K562 (cell line): ENCODE results near the gene CALR3. TPM values are rescaled to one million over a fixed set of nuclear protein-coding genes. Genes with fewer than 3 reads are reported as not detected.
A peak's percentile ranks its signal among the peaks of the same experiment; 100 is the strongest.

Experiments
- ATAC-seq: fragments of 200-7000 bp; cut with Tn5 transposase; 3 replicates; pipeline ENCODE4 v1.9.1; 2020; ENCODE audit warnings: moderate library complexity
- BruUV-seq: library from RNA; stranded (reverse); fragments of 400-500 nt; replicated peaks from 2 replicates; lab custom pipeline; 2021; lab: Mats Ljungman, UMichigan
- CTCF ChIA-PET: fragments of 300-600 bp; formaldehyde crosslinking; extraction: SDS; loops from one replicate; lab custom pipeline; 2021; ENCODE audit warnings: low intra/inter-chr PET ratio; lab: Yijun Ruan, JAX
- POLR2A ChIA-PET: fragments of 300-600, 350-650 bp; sonication (Branson Sonifier 250); formaldehyde crosslinking; extraction: SDS; loops from one replicate; lab custom pipeline; 2021; ENCODE audit warnings: antibody characterized with exemption, inconsistent platforms; lab: Yijun Ruan, JAX
- DNase-seq, 4 experiments: peaks; one replicate each; pipeline versions ENCODE4 v3.0.0 to v3.0.0-alpha.2; 2011 to 2018; ENCODE audit warnings: low spot score in 3 of 4, mixed read lengths in 3 of 4; ENCODE audit errors: extremely low read depth in 1 of 4
- FAIRE-seq: peaks from 2 replicates; lab custom pipeline; 2011; peaks lifted over from hg19 to GRCh38; lab: Jason Lieb, UNC
- H2AFZ ChIP-seq: 2 replicates; pipeline ENCODE4 v1.6.0; 2011; ENCODE audit warnings: low read depth, low read length, control low read depth, inconsistent platforms
- H3K27ac ChIP-seq: fragments of 200-600 bp; 3 replicates; pipeline ENCODE4 v1.8.0; 2011; ENCODE audit warnings: low read depth, mild to moderate bottlenecking, control low read depth, inconsistent platforms, low read length, moderate library complexity, mixed read lengths; ENCODE audit errors: extremely low read depth
- H3K27me3 ChIP-seq, 2 experiments: fragments of 300-600 bp in 1 of 2; 2 replicates in 1 of 2; 3 replicates in 1 of 2; pipeline versions ENCODE4 v1.6.0 to v1.8.0; 2011; ENCODE audit warnings: inconsistent platforms in 2 of 2, low read length in 2 of 2, mild to moderate bottlenecking in 1 of 2, mixed read lengths in 1 of 2, moderate library complexity in 1 of 2; ENCODE audit not compliant: control insufficient read depth in 2 of 2, insufficient read depth in 2 of 2
- H3K36me3 ChIP-seq: fragments of 300-600 bp; 3 replicates; pipeline ENCODE4 v1.8.0; 2011; ENCODE audit warnings: mild to moderate bottlenecking, low read length, inconsistent platforms; ENCODE audit not compliant: control insufficient read depth, insufficient read depth
- H3K4me1 ChIP-seq, 2 experiments: fragments of 200-600 bp in 1 of 2; replicated peaks in 1 of 2; 2 replicates in 1 of 2; 3 replicates in 1 of 2; pipeline versions ENCODE4 v1.5.1 to v1.8.0; 2011; ENCODE audit warnings: inconsistent platforms in 2 of 2, low read length in 2 of 2, mild to moderate bottlenecking in 1 of 2, mixed read lengths in 1 of 2, moderate library complexity in 1 of 2; ENCODE audit not compliant: control insufficient read depth in 2 of 2, insufficient read depth in 2 of 2
- H3K4me2 ChIP-seq: 2 replicates; pipeline ENCODE4 v1.6.1; 2011; ENCODE audit warnings: low read length, control low read depth, inconsistent platforms, mixed read lengths; ENCODE audit not compliant: insufficient read depth
- H3K4me3 ChIP-seq: fragments of 200-600 bp; sonication (generic), shearing (Covaris generic); 2 replicates; pipeline ENCODE4 v1.5.1; 2016; ENCODE audit warnings: control low read depth, inconsistent platforms
- H3K79me2 ChIP-seq: fragments of 200-600 bp; 3 replicates; pipeline ENCODE4 v1.8.0; 2011; ENCODE audit warnings: low read length, inconsistent platforms; ENCODE audit not compliant: control insufficient read depth, insufficient read depth
- H3K9ac ChIP-seq, 2 experiments: 2 replicates each; pipeline versions ENCODE4 v1.6.0 to v1.6.1; 2011; ENCODE audit warnings: low read depth in 2 of 2, low read length in 2 of 2, control low read depth in 1 of 2, inconsistent platforms in 1 of 2, mild to moderate bottlenecking in 1 of 2, mixed read lengths in 1 of 2; ENCODE audit not compliant: insufficient read depth in 1 of 2
- H3K9me1 ChIP-seq: one replicate; pipeline ENCODE4 v1.6.0; 2011; ENCODE audit warnings: inconsistent platforms, mild to moderate bottlenecking, low read length, moderate library complexity; ENCODE audit not compliant: control insufficient read depth, insufficient read depth
- H3K9me3 ChIP-seq: replicated peaks from 2 replicates; pipeline ENCODE4 v1.5.1; 2011; ENCODE audit warnings: low read depth, low read length, inconsistent platforms; ENCODE audit not compliant: control insufficient read depth, insufficient read depth
- H4K20me1 ChIP-seq: replicated peaks from 2 replicates; pipeline ENCODE4 v1.6.1; 2011; ENCODE audit warnings: low read length, inconsistent platforms, mixed read lengths; ENCODE audit not compliant: control insufficient read depth, insufficient read depth
- BCOR ChIP-seq: fragments of 450-650 bp; IDR thresholded peaks from 2 replicates; pipeline ENCODE4 v1.6.1; 2016
- CREB5 ChIP-seq: fragments of 250-450 bp; sonication (Bioruptor Pico); IDR thresholded peaks from 2 replicates; pipeline ENCODE4 v1.5.0; 2020; ENCODE audit warnings: mild to moderate bottlenecking
- HDAC8 ChIP-seq: fragments of 450-650 bp; IDR thresholded peaks from 2 replicates; pipeline ENCODE4 v1.6.1; 2016; ENCODE audit warnings: mild to moderate bottlenecking, missing genetic modification characterization, moderate library complexity, missing compliant biosample characterization
- MXD1 ChIP-seq: fragments of 250-450 bp; sonication (Bioruptor Pico); IDR thresholded peaks from 2 replicates; pipeline ENCODE4 v1.8.0; 2021; ENCODE audit warnings: borderline replicate concordance, mild to moderate bottlenecking, moderate library complexity; ENCODE audit not compliant: poor library complexity, severe bottlenecking
- RBM25 ChIP-seq: fragments of 200-400 bp; formaldehyde crosslinking; IDR thresholded peaks from 2 replicates; pipeline ENCODE4 v1.6.1; 2018; ENCODE audit warnings: low read length, low read depth, moderate library complexity; ENCODE audit not compliant: severe bottlenecking
- ZFP36 ChIP-seq: fragments of 150-350 bp; IDR thresholded peaks from 2 replicates; pipeline ENCODE4 v1.6.1; 2018; ENCODE audit warnings: low read length, low read depth; ENCODE audit not compliant: partially characterized antibody
- WGBS: fragments of 100-300 bp; shearing (Covaris generic); methylation state at CpG from one replicate; pipeline ENCODE4 v1.1.6; 2016; ENCODE audit warnings: low coverage, mixed read lengths; ENCODE audit not compliant: insufficient coverage; ENCODE audit errors: missing lambda C conversion rate; 5-methylcytosine and 5-hydroxymethylcytosine counted together
- in situ Hi-C: fragments of 300-500 bp; cut with MboI; formaldehyde crosslinking; loops from 4 replicates; pipeline ENCODE4 v1.15.0; 2018; ENCODE audit warnings: inconsistent platforms, mixed read lengths
- intact Hi-C: fragments of 100-400 bp; cut with micrococcal nuclease; formaldehyde crosslinking; loops from 2 replicates; pipeline ENCODE4 v1.14.2; 2022
- polyA plus RNA-seq, 8 experiments: library from polyadenylated mRNA; depleted of rRNA in 4 of 8; stranded (reverse) in 5 of 8; unstranded in 3 of 8; fragments of >200 nt; fragmentation: Nextera tagmentation in 2 of 8; fragmentation: Illumina TruSeq in 1 of 8; extraction: Ambion mirVana in 2 of 8; extraction: Trizol in 1 of 8; gene quantifications; 2 replicates each; pipeline versions ENCODE4 v1.2.1 to v1.2.3, GENCODE V29; 2011 to 2014; ENCODE audit warnings: inconsistent platforms in 1 of 8, missing spikeins in 1 of 8
- total RNA-seq, 7 experiments: library from RNA; depleted of rRNA in 6 of 7; stranded (reverse); fragments of >200 nt in 6 of 7; fragmentation: Illumina TruSeq in 2 of 7; extraction: Trizol in 2 of 7; gene quantifications; 2 replicates each; pipeline versions ENCODE4 v1.2.1 to v1.2.3, GENCODE V29; 2011 to 2021; ENCODE audit warnings: low replicate concordance in 1 of 7

Gene CALR3
- total and polyA plus RNA-seq, 9 of the 15 experiments (the other 6 are each of a cell fraction or from before 2014, with no cell fraction given), result 0.15 to 0.41 (median 0.22) TPM; not detected in 4

- H2AFZ ChIP-seq, result no peak overlapping the region
- no peak overlapping the region for H3K4me2 ChIP-seq
- FAIRE-seq (no peak), DNase-seq (peak in 1 of 4 experiments; percentile 7), ATAC-seq (no peak)
- POLR2A ChIA-PET, result interaction anchor here (0.8 to 2.0 kb wide), 4 partner anchors 9 to 17 kb away, joined by 3 to 10 read pairs (median 4); no protein-coding TSS in a partner anchor
- no peak overlapping the region for H3K27ac ChIP-seq
- H3K9me3 ChIP-seq, result no peaks in the 10 kb centered on the region
- in situ Hi-C loops, result no loop called here
- H3K27me3 ChIP-seq, result no peaks in the 10 kb centered on the region
- H3K79me2 ChIP-seq, result peaks cover 69% of the 10 kb centered on the region
- H3K9me1 ChIP-seq, result no peaks in the 10 kb centered on the region
- H4K20me1 ChIP-seq, result peaks cover 27% of the 10 kb centered on the region
- CTCF ChIA-PET, result no interaction called here
- no peaks in the 10 kb centered on the region for H3K36me3 ChIP-seq
- no peak for TF ChIP-seq MXD1 (CRISPR knock-in tag)
- peak; percentile 66 for TF ChIP-seq BCOR
- peak; percentile 69 for TF ChIP-seq ZFP36
- peak; percentile 20 for TF ChIP-seq RBM25
- no peak for TF ChIP-seq HDAC8 (tag)
- TF ChIP-seq CREB5 (CRISPR knock-in tag), result no peak
- H3K4me3 ChIP-seq, result no peak overlapping the region
- WGBS, result 72% methylated on average over 5 of the region's 5 CpGs
- intact Hi-C loops, result no loop called here
- no TSS peak for BruUV-seq
- peaks cover 0 to 15% of the 10 kb centered on the region in 2 experiments; a peak in 3 of 5 replicates for H3K4me1 ChIP-seq
- H3K9ac ChIP-seq, result 0 out of 4 replicates have a peak overlapping the region, but pooled peaks of 1 of the 2 experiments have one; percentile 17
Measured at GRCh38 chr19:16455489-16455888, 40.5 kb downstream of the CALR3 start.
